Activated naive CD4-positive, alpha-beta T cell treated with anti-CD3 and anti-CD28 coated beads, Interleukin-2, amount 50 U/mL, for 16 hours (primary cell): ENCODE data around the gene EYA2.

ENCODE experiments used
- DNase-seq: peaks from one replicate; pipeline ENCODE4 v3.0.0-alpha.2; 2020

The EYA2 gene

GRCh38 chr20:47042464-47042863 lies 147.8 kb downstream of the EYA2 start:
- no peak for DNase-seq

- DNase-seq, result no peak
These were observed 148.4 kb downstream of the EYA2 start for GRCh38 chr20:47043086-47043485.

DNA sequence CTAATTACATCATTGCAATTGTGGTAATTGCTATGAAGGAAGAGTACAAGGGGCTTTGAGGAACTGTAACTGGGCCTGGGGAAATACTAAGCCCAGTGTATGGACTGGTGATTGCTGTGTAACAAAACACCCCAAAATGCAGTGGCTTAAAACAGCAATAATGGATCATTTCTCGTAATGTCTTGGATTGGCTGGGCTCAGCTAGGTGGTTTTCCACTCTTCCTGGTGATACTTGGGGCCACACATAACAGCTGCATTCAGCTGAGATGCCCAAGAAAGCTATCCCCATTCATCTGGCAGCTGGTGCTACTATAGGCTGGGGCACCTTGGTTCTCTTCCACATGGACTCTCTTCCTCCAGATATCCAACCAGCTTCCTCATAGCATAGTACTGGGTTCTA lies 150.3 kb downstream of the EYA2 start:
- no peak for DNase-seq

GRCh38 chr20:47048054-47048453 lies 153.4 kb downstream of the EYA2 start:
- no peak for DNase-seq

- no peak for DNase-seq
These were observed 155.1 kb downstream of the EYA2 start for GRCh38 chr20:47049771-47050170.

DNA sequence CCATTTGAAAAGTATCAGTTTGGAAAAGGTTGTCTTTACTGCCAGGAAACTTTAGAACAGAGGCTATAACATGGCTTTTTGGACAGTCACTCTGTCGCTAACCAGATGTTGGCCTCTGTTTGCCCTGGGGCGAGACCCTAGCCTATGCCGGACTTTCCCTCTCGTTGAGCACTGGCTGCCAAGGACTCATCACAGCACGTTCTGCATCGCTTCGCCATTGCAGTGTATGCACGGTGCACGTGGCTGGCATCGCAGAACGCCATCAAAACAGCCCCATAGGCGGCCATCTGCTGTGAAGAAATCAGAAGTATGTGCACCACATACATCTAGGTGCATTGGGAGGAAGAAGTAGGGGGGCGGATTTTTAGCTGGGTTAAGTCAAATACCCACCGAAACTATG lies 156.4 kb downstream of the EYA2 start:
- no peak for DNase-seq

- no peak for DNase-seq
These were observed 157.4 kb downstream of the EYA2 start for GRCh38 chr20:47051936-47052526.

GRCh38 chr20:47054506-47054905 lies 159.9 kb downstream of the EYA2 start:
- no peak for DNase-seq

DNA sequence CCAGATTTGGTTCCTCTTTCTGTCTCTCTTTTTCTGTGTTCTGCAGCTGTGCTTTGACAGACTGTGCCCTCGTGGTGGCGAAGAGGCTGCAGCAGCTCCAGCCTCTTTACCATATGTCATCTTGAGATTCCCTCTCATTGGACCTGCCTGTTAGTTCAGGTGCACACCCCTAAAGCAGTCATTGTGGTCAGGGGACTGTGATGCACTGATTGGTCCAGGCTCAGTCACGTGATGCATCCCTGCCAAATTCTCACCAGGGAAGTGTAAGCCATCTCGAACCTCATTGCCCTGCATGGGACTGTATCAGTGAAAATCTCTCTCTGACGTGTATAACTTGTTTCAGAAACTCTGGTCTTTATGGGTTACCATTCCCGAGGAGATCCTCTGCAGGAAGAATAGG lies 160.3 kb downstream of the EYA2 start:
- DNase-seq, result no peak

GRCh38 chr20:47055699-47056369 lies 161.2 kb downstream of the EYA2 start:
- no peak for DNase-seq

GRCh38 chr20:47057661-47058060 lies 163.0 kb downstream of the EYA2 start:
- DNase-seq, result no peak

GRCh38 chr20:47058236-47058635 lies 163.6 kb downstream of the EYA2 start:
- no peak for DNase-seq

GRCh38 chr20:47059536-47059935 lies 164.9 kb downstream of the EYA2 start:
- no peak for DNase-seq

DNA sequence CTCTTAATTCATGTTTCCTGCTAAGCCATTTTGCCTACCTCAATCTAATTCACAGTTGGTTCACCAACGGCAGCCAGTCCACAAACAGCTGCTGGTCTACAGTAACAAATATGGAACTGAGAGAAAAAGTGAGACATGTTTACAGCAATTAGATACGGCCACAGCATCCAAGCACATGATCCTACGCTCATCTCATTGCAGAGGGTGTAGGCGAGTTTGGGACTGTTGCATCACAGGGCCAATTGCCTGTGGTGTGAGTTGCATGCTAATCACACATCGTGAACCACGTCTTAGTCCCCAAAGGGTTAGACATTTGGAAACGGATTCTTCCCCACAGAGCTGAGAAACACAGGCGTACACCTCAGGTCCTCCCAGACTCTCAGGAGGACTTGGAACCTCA lies 166.9 kb downstream of the EYA2 start:
- no peak for DNase-seq

DNA sequence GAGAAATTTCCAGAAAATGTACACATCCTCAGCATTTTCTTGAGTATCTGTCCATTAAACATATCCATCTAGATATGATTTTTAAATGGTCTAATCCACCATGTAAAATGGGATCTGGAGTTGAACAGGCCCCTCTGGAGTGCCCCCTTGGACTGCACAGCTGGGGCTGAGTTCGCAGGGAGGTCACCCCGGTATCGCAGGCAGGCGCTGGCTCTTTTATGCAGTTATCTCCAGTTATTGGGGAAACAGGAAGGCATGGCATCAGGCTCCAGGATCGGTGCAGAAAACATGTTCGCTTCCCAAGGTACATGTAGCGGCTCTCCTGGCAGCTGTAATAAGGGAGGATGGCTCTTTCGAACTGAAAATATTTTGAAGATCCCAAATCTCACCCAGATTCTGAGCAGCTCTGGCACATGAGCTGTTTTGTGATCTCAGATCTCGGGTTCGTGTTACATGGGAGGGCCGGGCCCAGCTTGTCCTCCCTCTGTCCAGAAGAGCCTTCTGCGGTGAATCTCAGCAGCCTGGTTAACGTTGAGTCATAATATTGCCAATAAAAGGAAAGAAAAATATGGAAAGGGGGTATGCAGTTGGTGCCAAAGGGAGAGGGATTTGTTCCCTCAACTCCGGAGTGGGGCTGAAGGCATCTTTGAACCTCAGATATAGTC lies 167.7 kb downstream of the EYA2 start:
- no peak for DNase-seq

GRCh38 chr20:47063407-47063806 lies 168.8 kb downstream of the EYA2 start:
- DNase-seq, result no peak

- DNase-seq, result no peak
These were observed 169.2 kb downstream of the EYA2 start for GRCh38 chr20:47063808-47064207.

GRCh38 chr20:47066484-47067270 lies 172.0 kb downstream of the EYA2 start:
- no peak for DNase-seq

GRCh38 chr20:47067776-47068175 lies 173.1 kb downstream of the EYA2 start:
- DNase-seq, result no peak

- DNase-seq, result no peak
These were observed 175.5 kb downstream of the EYA2 start for GRCh38 chr20:47070176-47070575.

DNA sequence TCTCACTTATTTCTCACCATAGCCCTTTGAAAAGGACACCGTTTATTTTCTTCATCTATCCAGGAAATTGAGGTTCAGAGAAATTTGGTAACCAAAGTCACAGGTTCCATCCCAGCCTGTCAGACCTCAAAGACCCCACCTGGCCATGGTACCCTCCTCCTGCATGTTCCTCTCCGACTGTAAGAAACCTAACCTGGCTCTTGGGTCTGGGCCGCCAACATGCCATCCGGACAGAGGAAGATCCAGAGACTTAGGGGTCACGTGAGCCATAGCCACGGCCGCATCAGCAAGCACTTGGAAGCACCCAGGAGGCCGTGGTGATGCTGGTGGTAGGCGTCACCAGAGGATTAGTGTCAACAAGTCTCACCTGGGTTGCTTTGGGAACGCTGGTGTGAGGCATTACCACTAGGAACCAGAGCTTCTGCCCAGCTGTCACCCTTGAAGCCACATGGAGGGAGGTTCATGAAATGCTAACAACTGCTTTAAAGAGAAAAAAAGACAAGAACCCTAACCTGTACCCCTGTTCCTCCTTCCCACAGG lies 177.1 kb downstream of the EYA2 start:
- no peak for DNase-seq

DNA sequence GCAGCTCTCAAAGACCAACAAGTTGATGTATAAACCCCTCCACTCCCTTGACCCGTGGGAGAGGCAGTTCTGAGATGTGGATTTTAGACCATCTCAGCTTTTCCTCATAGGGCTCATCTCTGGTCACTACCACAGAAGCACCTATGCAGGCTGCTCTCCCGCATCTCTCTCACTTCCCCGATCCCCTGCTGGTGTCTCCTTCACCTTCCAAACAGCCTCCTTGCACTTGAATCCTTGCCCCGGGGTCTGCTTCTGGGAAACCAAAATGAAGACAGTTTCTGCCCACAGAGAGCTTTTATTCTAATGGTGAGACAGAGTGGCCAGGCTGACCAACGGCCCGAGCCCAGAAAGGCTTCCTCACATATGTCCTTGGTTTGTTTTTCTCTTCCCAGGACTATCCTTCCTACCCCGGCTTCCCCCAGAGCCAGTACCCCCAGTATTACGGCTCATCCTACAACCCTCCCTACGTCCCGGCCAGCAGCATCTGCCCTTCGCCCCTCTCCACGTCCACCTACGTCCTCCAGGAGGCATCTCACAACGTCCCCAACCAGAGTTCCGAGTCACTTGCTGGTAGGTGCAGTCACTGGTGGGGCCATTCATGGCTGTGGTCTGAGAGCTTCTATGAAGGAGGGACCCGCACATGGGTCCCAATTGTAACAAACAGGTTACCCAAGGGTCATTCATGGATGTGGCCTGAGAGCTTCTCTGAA lies 179.3 kb downstream of the EYA2 start:
- no peak for DNase-seq

DNA sequence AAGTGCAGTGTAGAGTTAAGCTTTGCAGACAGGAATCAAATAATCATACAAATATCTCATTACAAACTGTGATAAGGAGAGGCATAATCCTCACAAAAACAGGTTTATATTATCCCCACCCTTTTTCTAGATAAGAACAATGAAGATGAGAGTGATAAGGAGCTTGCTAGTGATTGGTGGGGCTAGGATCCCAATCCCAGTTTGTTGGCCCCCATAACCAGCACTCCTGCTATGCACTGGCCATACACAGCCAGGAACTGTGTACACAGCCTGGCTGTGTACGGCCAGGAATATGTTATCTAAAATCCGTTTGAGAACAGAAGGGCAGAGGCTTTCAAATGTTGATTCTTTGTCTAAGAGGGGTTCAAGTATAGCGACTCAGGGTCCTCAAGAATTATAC lies 180.6 kb downstream of the EYA2 start:
- no peak for DNase-seq
